LNCaP clone FGC (cell line): ENCODE data around the gene VEZF1.
"Not testable (repeated sequence)": the region's sequence is repeated elsewhere in the genome, so short reads cannot be mapped to it uniquely, and the experiment has no call there.

Experiments
- DNase-seq: peaks from one replicate; pipeline ENCODE4 v3.0.0-alpha.2; 2011; ENCODE audit warnings: low read depth
- H3K4me3 ChIP-seq: 2 replicates; pipeline ENCODE4 v1.5.1; 2011; ENCODE audit warnings: mild to moderate bottlenecking, low read depth, low read length, control low read depth
- TF ChIP-seq, protein P1 (sequence below): IDR thresholded peaks from 2 replicates; pipeline ENCODE4 v1.5.1; 2012; ENCODE audit warnings: mild to moderate bottlenecking; ENCODE audit not compliant: control insufficient read depth, insufficient read depth; ENCODE audit errors: extremely low read depth

The VEZF1 gene

GRCh38 chr17:57962279-57963148 lies 25.5 kb downstream of the VEZF1 start:
- no peak for DNase-seq
- TF ChIP-seq, protein P1, sequence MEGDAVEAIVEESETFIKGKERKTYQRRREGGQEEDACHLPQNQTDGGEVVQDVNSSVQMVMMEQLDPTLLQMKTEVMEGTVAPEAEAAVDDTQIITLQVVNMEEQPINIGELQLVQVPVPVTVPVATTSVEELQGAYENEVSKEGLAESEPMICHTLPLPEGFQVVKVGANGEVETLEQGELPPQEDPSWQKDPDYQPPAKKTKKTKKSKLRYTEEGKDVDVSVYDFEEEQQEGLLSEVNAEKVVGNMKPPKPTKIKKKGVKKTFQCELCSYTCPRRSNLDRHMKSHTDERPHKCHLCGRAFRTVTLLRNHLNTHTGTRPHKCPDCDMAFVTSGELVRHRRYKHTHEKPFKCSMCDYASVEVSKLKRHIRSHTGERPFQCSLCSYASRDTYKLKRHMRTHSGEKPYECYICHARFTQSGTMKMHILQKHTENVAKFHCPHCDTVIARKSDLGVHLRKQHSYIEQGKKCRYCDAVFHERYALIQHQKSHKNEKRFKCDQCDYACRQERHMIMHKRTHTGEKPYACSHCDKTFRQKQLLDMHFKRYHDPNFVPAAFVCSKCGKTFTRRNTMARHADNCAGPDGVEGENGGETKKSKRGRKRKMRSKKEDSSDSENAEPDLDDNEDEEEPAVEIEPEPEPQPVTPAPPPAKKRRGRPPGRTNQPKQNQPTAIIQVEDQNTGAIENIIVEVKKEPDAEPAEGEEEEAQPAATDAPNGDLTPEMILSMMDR: no peak
- no peak overlapping the region for H3K4me3 ChIP-seq

DNA sequence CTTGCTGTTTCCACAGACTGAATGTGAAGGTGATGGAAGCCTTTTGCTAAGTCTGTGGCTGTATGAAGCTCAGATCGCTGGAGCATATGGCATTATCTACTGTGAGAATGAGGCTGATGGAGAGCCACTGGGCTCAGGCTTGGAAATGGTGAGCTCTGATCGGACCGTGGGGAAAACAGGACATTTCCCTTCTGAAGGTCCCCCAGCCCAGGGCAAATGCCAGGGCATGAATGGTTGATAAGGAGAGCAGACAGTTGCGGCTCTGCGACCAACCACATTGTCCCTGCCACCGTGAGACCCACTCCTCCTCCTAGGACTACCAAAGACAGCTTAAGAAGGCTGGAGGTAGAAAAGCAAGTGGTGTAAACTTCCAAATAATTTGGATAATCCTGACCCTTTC lies 28.1 kb downstream of the VEZF1 start:
- TF ChIP-seq, protein P1: no peak
- H3K4me3 ChIP-seq: no peak overlapping the region
- DNase-seq: no peak

DNA sequence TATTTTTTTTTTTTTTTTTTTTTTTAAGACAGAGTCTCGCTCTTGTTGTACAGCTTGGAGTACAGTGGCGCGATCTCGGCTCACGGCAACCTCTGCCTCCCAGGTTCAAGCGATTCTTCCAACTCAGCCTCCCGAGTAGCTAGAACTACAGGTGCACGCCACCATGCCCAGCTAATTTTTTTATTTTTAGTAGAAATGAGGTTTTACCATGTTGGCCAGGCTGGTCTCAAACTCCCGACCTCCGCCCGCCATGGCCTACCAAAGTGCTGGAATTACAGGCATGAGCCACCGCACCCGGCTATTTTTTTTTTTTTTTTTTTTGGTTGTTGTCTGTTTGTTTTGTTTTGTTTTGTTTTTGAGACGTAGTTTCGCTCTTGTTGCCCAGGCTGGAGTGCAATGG lies 29.7 kb downstream of the VEZF1 start:
- H3K4me3 ChIP-seq, DNase-seq: not testable (repeated sequence)

DNA sequence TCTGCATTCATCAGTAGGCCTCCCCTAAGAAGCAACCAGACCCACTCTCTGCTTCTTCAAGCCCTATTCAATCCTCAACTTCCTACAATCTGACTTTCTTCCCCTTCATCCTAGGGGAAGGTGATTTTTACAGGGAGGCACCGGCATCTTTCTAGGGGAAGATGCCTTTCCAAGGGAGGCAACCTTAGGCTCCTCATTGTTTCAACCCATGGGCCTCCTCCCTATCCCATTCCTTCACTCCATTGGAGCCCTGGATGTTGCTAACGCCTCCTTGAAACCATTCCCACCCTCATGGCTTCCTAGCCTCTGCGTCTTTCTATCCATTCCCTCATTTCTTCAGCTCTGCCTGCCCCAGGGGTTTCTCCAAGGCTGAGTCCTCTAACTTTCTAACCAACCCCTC lies 30.2 kb downstream of the VEZF1 start:
- TF ChIP-seq, protein P1: no peak
- DNase-seq: no peak
- H3K4me3 ChIP-seq: no peak overlapping the region

GRCh38 chr17:57957120-57957850 lies 30.8 kb downstream of the VEZF1 start:
- H3K4me3 ChIP-seq: no peak overlapping the region
- DNase-seq: no peak

DNA sequence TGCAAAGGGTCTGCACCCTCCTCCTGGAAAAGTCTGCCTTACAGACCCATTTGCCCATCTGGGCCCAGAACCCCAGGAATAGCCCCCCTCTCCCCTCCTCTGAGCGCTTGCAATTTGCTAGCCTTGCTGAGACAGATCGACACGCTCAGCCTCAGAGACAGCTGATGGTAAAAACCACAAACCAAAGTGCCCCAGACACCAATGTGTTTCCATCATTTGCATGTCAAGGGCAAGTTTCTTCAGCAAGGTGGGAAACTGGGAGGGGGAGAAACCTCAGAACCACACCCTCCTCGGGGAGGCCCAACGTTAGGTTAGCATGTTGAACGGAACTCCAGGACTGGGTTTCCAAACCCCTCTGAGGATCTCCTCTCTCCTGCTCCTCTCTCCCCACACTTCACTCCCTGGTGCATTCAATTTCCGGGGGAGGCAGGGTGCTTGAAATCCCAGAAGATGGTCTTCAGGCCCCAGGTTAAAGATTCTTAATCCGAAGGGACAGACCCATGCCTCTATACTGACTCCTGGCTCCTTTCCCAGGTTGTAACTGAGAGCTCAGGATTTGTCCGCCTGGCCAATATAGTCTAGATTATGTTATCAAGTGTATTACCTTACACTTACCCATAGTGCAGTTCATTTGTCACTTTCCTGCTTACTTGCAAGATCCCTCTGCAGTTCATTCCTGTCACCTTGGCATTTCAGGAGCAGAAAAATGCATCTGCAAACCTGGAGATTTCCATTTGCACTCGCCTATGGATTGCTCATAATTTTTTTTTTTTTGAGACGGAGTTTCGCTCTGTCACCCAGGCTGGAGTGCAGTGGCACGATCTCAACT lies 31.5 kb downstream of the VEZF1 start:
- DNase-seq: no peak
- TF ChIP-seq, protein P1: no peak
- no peak overlapping the region for H3K4me3 ChIP-seq

More at GRCh38 chr17:57957120-57957850, 30.8 kb downstream of the VEZF1 start:
- TF ChIP-seq, protein P1: no peak

GRCh38 chr17:57955183-57955931 lies 32.7 kb downstream of the VEZF1 start, which contains the start of gene CUEDC1:
TSS of gene CUEDC1 (minus strand) at chr17:57955412. CDS start at chr17:57885564, 69,848 bp downstream.
- TF ChIP-seq, protein P1: peak; percentile 59
- H3K4me3 ChIP-seq: peak within 1 kb of the TSS; percentile 58
- no peak for DNase-seq
